IgD-negative memory B cell (primary cell): Measurements from ENCODE around the gene ARID5B. TPM values are rescaled to one million over a fixed set of nuclear protein-coding genes. Genes with fewer than 3 reads are reported as not detected.

ENCODE experiments used
- H3K27ac Mint-ChIP-seq, 3 donors: one replicate each; pipeline ENCODE4 v1.8.0; 2020 to 2022; ENCODE audit warnings: mild to moderate bottlenecking in 3 of 3, mixed read lengths in 3 of 3, moderate library complexity in 1 of 3
- H3K27me3 Mint-ChIP-seq: one replicate; pipeline ENCODE4 v1.8.0; 2021; ENCODE audit warnings: mixed read lengths
- H3K36me3 Mint-ChIP-seq: one replicate; pipeline ENCODE4 v1.8.0; 2020; ENCODE audit warnings: mild to moderate bottlenecking, mixed read lengths
- H3K4me1 Mint-ChIP-seq, 3 donors: one replicate each; pipeline ENCODE4 v1.8.0; 2020 to 2022; ENCODE audit warnings: mixed read lengths in 3 of 3, mild to moderate bottlenecking in 1 of 3
- H3K4me3 Mint-ChIP-seq, 4 donors: one replicate each; pipeline ENCODE4 v1.8.0; 2020 to 2022; ENCODE audit warnings: mild to moderate bottlenecking in 4 of 4, mixed read lengths in 4 of 4, moderate library complexity in 3 of 4
- H3K9me3 Mint-ChIP-seq, 3 donors: one replicate each; pipeline ENCODE4 v1.8.0; 2020 to 2021; ENCODE audit warnings: mixed read lengths in 3 of 3, mild to moderate bottlenecking in 1 of 3
- polyA plus RNA-seq: library from polyadenylated mRNA; unstranded; fragments of 300-500 nt; fragmentation: Illumina TruSeq; gene quantifications from one replicate; pipeline ENCODE4 v1.2.3, GENCODE V29; 2021

ARID5B gene
- polyA plus RNA-seq, 1 donor from 2014 or later: 154 TPM

GRCh38 chr10:62067560-62067959 is 166.1 kb downstream of the ARID5B start:
- peaks cover 12 to 22% (median 20%) of the 10 kb centered on the region in 3 donors for H3K4me1 Mint-ChIP-seq
- peak overlapping the region in 1 of 3 donors; percentile 86 for H3K27ac Mint-ChIP-seq
- peaks cover 20% of the 10 kb centered on the region for H3K36me3 Mint-ChIP-seq
- no peak overlapping the region for H3K4me3 Mint-ChIP-seq
- H3K27me3 Mint-ChIP-seq: no peaks in the 10 kb centered on the region
- H3K9me3 Mint-ChIP-seq: no peaks in the 10 kb centered on the region

GRCh38 chr10:62068464-62068863 is 167.0 kb downstream of the ARID5B start:
- Mint-ChIP-seq H3K4me3 (no peak overlapping the region), H3K36me3 (peaks cover 15% of the 10 kb centered on the region), H3K27me3 (no peaks in the 10 kb centered on the region), H3K9me3 (no peaks in the 10 kb centered on the region), H3K4me1 (peaks cover 16 to 26% (median 21%) of the 10 kb centered on the region in 3 donors), H3K27ac (no peak overlapping the region)

DNA sequence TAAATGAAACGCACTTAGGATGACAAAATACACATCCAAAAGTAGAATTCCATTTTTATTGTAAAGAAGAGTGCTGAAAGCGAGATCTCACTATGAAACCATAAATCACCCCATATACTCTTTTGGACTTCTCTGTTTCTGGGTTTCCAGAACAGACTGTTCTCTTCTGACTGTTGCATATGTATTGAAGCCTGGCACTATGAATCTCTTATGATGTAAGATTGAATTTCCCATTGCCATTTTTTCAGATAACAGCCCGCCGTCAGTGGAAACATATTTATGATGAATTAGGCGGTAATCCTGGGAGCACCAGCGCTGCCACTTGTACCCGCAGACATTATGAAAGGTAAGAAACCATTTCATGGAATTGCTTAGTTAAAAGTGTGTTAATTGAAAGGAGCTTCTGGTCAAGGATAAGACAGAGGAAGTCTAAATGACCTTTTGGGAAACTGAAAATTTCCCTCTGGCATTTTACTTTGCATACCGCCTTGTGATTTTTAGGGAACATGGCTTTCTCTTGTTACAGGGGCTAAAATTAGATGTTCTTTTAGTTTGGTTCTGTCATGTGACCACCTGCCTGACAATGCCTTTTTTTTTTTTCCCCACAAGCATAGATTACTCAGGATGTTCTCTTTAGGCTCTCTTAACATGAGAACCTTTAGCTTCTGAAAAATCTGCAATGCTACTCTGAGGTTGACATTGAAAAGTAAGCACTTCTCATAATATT is 168.1 kb downstream of the ARID5B start:
- Mint-ChIP-seq H3K4me1 (peaks cover 21 to 26% (median 23%) of the 10 kb centered on the region in 3 donors), H3K36me3 (peaks cover 15% of the 10 kb centered on the region), H3K9me3 (no peaks in the 10 kb centered on the region), H3K27me3 (no peaks in the 10 kb centered on the region), H3K27ac (peak overlapping the region in 2 of 3 donors; percentile 57 to 80), H3K4me3 (peak overlapping the region in 1 of 4 donors; percentile 65)

DNA sequence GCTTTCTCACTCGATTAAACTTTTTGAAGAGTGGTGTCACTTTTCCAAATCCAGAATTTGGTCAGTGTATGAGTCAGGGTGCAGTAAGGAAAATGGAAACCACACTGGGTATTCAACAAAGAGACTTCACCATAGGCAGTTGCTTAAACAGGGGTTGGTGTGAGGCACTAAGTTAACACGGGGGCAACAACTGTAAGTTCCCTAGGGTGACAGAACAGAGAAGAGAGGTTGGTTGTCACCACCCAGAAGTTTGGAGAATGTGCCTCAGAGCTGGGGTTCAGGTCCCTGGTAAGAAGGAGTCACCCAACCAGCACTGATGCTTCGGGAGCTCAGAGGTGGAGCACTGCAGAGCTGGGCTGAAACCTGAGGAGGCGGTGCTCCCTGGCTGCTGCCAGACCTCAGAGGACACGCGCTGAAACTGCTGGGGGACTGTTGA is 170.4 kb downstream of the ARID5B start:
- Mint-ChIP-seq H3K36me3 (peaks cover 11% of the 10 kb centered on the region), H3K4me3 (no peak overlapping the region), H3K27ac (peak overlapping the region; percentile 12 to 66 (median 41)), H3K27me3 (no peaks in the 10 kb centered on the region), H3K9me3 (no peaks in the 10 kb centered on the region), H3K4me1 (peaks cover 30 to 31% (median 30%) of the 10 kb centered on the region in 3 donors)

GRCh38 chr10:62072901-62073300 is 171.4 kb downstream of the ARID5B start:
- H3K9me3 Mint-ChIP-seq: no peaks in the 10 kb centered on the region
- H3K36me3 Mint-ChIP-seq: peaks cover 11% of the 10 kb centered on the region
- peaks cover 37 to 40% (median 40%) of the 10 kb centered on the region in 3 donors for H3K4me1 Mint-ChIP-seq
- no peaks in the 10 kb centered on the region for H3K27me3 Mint-ChIP-seq
- H3K27ac Mint-ChIP-seq: peak overlapping the region; percentile 53 to 67 (median 66)
- H3K4me3 Mint-ChIP-seq: no peak overlapping the region

DNA sequence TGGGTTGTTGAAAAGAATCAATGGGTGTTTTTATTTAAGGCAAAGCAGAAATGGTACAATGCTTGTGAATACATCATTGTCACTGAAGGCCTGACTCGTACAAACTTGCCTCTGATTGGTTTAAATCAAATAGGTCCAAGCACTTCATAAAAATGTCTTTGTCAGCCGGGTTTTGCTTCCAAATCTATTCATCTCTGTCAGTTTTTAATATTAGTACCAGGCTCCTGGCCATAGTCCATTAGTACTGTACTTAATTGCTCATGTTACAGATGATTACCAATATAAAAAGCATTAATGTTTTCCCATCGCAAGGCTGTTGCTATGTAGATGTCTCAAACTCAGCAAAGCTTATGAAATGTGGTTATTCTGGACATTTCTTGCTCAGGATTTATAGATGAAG is 171.9 kb downstream of the ARID5B start:
- H3K27ac Mint-ChIP-seq: peak overlapping the region; percentile 11 to 66 (median 53)
- peaks cover 38 to 43% (median 41%) of the 10 kb centered on the region in 3 donors for H3K4me1 Mint-ChIP-seq
- no peaks in the 10 kb centered on the region for H3K27me3 Mint-ChIP-seq
- peaks cover 11% of the 10 kb centered on the region for H3K36me3 Mint-ChIP-seq
- no peak overlapping the region for H3K4me3 Mint-ChIP-seq
- no peaks in the 10 kb centered on the region for H3K9me3 Mint-ChIP-seq

DNA sequence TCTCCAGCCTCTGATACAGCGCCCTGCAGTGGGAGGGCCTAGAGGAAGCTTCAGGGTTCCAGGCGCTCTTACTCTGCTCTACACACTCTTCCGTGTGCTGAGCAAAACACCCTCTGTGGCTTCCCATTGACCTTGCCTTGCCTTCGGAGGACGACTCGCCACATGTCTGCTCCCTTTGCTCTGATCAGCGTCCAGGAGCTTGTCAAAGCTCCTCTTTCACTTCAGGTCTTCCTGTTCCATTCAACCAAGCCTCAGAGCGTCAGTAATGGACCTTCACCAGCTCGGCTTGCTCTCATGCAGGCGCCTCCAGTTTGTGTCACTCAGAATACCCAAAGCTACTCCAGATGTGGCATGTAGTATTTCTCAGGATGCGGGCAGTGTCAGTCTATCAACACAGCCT is 173.9 kb downstream of the ARID5B start:
- H3K36me3 Mint-ChIP-seq: peaks cover 15% of the 10 kb centered on the region
- no peaks in the 10 kb centered on the region for H3K27me3 Mint-ChIP-seq
- H3K9me3 Mint-ChIP-seq: peaks cover 0 to 2% (median 0%) of the 10 kb centered on the region in 3 donors

DNA sequence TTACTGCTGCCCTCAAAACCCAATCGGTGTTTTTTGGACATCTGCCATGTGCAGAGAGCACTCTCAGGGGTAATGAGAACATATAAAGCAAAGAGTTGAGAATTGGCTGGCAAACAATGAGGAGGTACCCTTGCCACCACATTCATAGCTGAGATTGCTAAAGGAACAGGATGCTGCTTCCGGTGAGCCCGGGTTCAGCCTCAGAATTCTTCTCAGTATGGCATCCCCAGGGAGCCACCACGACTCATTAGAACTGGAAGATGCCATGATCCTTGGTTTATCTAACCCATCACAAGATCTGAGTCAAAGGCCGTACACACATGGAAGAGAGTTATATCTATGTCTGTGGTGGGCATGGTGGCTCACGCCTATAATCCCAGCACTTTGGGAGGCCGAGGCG is 174.4 kb downstream of the ARID5B start:
- Mint-ChIP-seq H3K27ac (peak overlapping the region; percentile 62 to 88 (median 73)), H3K27me3 (no peaks in the 10 kb centered on the region), H3K36me3 (peaks cover 15% of the 10 kb centered on the region), H3K4me1 (peaks cover 39 to 53% (median 50%) of the 10 kb centered on the region in 3 donors), H3K9me3 (peaks cover 0 to 2% (median 0%) of the 10 kb centered on the region in 3 donors), H3K4me3 (peak overlapping the region in 1 of 4 donors; percentile 41)

More for the DNA sequence above, 173.9 kb downstream of the ARID5B start:
- H3K4me1 Mint-ChIP-seq: peaks cover 38 to 50% (median 48%) of the 10 kb centered on the region in 3 donors
- H3K27ac Mint-ChIP-seq: peak overlapping the region in 2 of 3 donors; percentile 62 to 88
- H3K4me3 Mint-ChIP-seq: peak overlapping the region in 1 of 4 donors; percentile 35

DNA sequence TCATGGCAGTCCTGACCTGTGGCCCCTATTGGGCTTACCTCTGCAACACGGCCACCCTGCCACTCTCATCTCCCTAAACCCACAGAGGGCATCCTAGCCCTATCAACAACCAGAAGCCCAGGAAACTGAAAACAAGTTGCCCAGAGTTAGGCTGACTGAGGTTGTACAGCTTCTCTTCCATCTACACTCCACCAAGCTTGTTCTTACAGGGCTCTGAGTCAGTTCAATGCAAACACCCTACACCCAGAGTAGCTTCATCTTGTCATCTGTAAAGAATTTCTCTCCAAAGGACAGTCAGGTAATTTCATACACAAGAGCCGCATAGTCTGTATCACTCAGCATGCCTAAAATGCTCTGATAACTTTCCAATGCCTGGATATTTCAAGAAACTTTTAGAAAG is 175.4 kb downstream of the ARID5B start:
- Mint-ChIP-seq H3K27ac (peak overlapping the region; percentile 65 to 73 (median 67)), H3K4me3 (no peak overlapping the region), H3K4me1 (peaks cover 40 to 60% (median 60%) of the 10 kb centered on the region in 3 donors), H3K36me3 (peaks cover 10% of the 10 kb centered on the region), H3K9me3 (peaks cover 0 to 2% (median 0%) of the 10 kb centered on the region in 3 donors), H3K27me3 (no peaks in the 10 kb centered on the region)

GRCh38 chr10:62077330-62078015 is 176.0 kb downstream of the ARID5B start:
- no peaks in the 10 kb centered on the region for H3K27me3 Mint-ChIP-seq
- peak overlapping the region in 1 of 4 donors; percentile 42 for H3K4me3 Mint-ChIP-seq
- peak overlapping the region in 2 of 3 donors; percentile 65 to 88 for H3K27ac Mint-ChIP-seq
- H3K36me3 Mint-ChIP-seq: peaks cover 10% of the 10 kb centered on the region
- H3K9me3 Mint-ChIP-seq: peaks cover 0 to 2% (median 0%) of the 10 kb centered on the region in 3 donors
- peaks cover 46 to 66% (median 60%) of the 10 kb centered on the region in 3 donors for H3K4me1 Mint-ChIP-seq

DNA sequence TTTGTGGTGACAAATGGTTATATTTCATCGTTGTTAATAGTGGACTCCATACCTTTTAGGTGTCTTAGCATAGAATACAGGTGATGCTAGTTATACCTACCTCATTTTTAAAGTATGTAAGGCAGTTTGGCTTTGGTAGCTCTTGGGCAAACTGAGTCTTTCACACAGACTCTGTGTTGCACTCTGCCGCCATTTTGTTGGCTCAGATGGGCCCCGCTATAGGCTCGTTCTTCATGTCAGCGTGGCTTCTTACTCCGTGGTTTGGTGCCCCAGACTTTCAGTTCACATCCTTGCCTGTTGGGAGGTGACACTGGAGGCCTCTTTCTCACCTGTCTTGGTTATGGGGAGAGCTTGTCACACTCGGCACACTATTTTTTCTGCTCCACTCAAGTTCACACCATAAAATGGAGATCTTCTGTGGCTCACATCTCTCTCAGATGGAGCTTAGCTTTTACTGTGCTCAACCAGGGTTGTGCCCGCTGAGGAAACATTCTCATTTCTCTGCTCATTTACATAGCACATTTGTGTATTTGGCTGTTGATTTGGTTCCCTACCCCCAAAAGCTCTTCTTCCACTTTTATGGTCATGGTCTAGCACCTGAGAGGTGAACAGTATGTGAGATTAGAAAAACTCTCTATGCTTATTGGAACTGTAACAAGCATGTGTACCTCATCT is 178.5 kb downstream of the ARID5B start:
- peak overlapping the region; percentile 65 to 99 (median 99) for H3K27ac Mint-ChIP-seq
- peaks cover 10% of the 10 kb centered on the region for H3K36me3 Mint-ChIP-seq
- H3K9me3 Mint-ChIP-seq: peaks cover 0 to 2% (median 0%) of the 10 kb centered on the region in 3 donors
- peak overlapping the region; percentile 33 to 92 (median 80) for H3K4me3 Mint-ChIP-seq
- H3K4me1 Mint-ChIP-seq: peaks cover 52 to 76% (median 58%) of the 10 kb centered on the region in 3 donors
- no peaks in the 10 kb centered on the region for H3K27me3 Mint-ChIP-seq

DNA sequence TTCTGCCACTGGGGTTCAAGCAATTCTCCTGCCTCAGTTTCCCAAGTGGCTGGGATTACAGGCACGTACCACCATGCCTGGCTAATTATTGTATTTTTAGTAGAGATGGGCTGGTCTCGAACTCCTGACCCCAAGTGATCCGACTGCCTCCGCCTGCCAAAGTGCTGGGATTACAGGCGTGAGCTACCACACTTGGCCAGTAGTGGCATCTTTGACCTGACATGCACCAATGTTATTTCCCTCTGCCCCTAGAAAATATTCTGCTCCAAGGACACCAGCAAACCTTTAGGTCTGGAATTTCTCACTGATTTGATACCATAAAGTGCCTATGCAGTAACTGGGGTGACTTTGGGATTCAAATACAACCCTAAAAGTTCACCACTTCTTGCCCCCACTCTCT is 179.4 kb downstream of the ARID5B start:
- Mint-ChIP-seq H3K27ac (peak overlapping the region; percentile 65 to 99 (median 99)), H3K4me1 (peaks cover 60 to 74% (median 64%) of the 10 kb centered on the region in 3 donors), H3K4me3 (peak overlapping the region in 3 of 4 donors; percentile 27 to 84 (median 73)), H3K9me3 (peaks cover 0 to 2% (median 0%) of the 10 kb centered on the region in 3 donors), H3K27me3 (no peaks in the 10 kb centered on the region), H3K36me3 (peaks cover 11% of the 10 kb centered on the region)

DNA sequence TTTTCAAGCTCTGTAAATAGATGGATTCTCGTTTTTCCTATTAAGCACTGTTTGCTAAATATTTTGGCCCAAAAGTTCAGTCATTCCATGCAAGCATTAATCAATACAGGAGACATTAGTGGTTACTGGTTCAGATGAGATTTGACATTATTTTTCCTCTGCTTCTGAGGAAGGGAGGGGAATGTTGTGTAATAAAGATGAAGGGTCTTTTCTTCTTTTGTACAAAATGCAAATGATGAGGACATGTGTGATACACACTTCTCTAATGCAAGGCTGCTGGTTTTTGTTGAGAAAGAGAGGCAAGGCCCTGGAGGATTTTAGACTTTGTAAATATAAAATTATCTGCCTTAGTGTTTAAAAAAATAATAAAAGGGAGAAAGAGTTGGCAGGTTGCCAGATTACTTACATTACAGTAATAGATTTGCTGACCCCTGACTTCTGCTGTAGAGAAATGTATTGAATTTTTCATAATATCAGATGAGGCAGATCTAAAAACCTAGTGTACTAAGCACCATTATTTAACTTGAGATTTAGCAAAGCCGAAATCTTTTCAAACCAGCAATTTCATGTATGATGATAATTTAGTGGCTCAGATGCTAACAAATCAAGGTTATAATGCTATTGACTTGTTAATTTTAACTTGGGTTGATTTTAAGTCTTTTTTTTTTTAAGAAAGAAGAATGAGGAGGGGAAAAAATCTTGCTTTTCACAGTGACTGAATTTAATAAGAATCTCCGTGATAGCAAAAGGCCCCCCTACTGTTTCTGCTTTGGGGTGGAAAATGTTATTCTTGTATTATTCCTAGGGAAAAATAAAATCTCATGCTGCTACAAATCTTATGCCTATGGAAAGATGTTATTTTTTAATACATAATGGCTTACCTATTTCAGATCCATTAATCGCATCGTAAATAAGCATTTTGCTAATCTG is 180.1 kb downstream of the ARID5B start:
- Mint-ChIP-seq H3K4me3 (peak overlapping the region; percentile 6 to 93 (median 64)), H3K4me1 (peaks cover 58 to 70% (median 63%) of the 10 kb centered on the region in 3 donors), H3K27ac (peak overlapping the region; percentile 65 to 99 (median 99)), H3K36me3 (peaks cover 14% of the 10 kb centered on the region), H3K9me3 (peaks cover 0 to 2% (median 0%) of the 10 kb centered on the region in 3 donors), H3K27me3 (no peaks in the 10 kb centered on the region)

GRCh38 chr10:62082271-62082656 is 180.8 kb downstream of the ARID5B start:
- H3K27ac Mint-ChIP-seq: peak overlapping the region; percentile 65 to 99 (median 95)
- peaks cover 16% of the 10 kb centered on the region for H3K36me3 Mint-ChIP-seq
- peak overlapping the region; percentile 65 to 93 (median 81) for H3K4me3 Mint-ChIP-seq
- H3K4me1 Mint-ChIP-seq: peaks cover 52 to 65% (median 59%) of the 10 kb centered on the region in 3 donors
- H3K9me3 Mint-ChIP-seq: peaks cover 0 to 2% (median 0%) of the 10 kb centered on the region in 3 donors
- H3K27me3 Mint-ChIP-seq: no peaks in the 10 kb centered on the region
